OCI-LY7 (cell line): ENCODE measurements around the gene EPHB1. TPM values are rescaled to one million over a fixed set of nuclear protein-coding genes. Genes with fewer than 3 reads are reported as not detected.

ENCODE experiments used
- BruUV-seq: library from RNA; stranded (reverse); fragments of 400-500 nt; replicated peaks from 2 replicates; lab custom pipeline; 2021; lab: Mats Ljungman, UMichigan
- CTCF ChIA-PET: fragments of 300-600 bp; sonication (Branson Sonifier 250); formaldehyde crosslinking; loops from one replicate; lab custom pipeline; 2022; ENCODE audit warnings: antibody characterized with exemption; ENCODE audit not compliant: unreplicated experiment; lab: Charles Lee
- POLR2A ChIA-PET: fragments of 300-600 bp; sonication (Branson Sonifier 250); formaldehyde crosslinking; loops from one replicate; lab custom pipeline; 2022; ENCODE audit warnings: antibody characterized with exemption; lab: Charles Lee
- DNase-seq: peaks from one replicate; pipeline ENCODE4 v3.0.0-alpha.2; 2015; ENCODE audit warnings: low spot score
- H2AFZ ChIP-seq: fragments of 200-600 bp; sonication (generic), shearing (Covaris generic); 2 replicates; pipeline ENCODE4 v1.6.1; 2014; ENCODE audit warnings: mild to moderate bottlenecking, antibody characterized with exemption, low read length, moderate library complexity
- H3K27ac ChIP-seq: fragments of 200-600 bp; sonication (generic); 2 replicates; pipeline ENCODE4 v1.5.1; 2014; ENCODE audit warnings: mixed run types, low read depth, mild to moderate bottlenecking, moderate library complexity, low read length, inconsistent platforms; ENCODE audit not compliant: poor library complexity, severe bottlenecking
- H3K36me3 ChIP-seq: fragments of 200-600 bp; sonication (generic); 2 replicates; pipeline ENCODE4 v1.6.1; 2014; ENCODE audit warnings: mild to moderate bottlenecking, antibody characterized with exemption, low read length, moderate library complexity, mixed read lengths; ENCODE audit not compliant: insufficient read depth
- H3K4me1 ChIP-seq: fragments of 200-600 bp; sonication (generic); 2 replicates; pipeline ENCODE4 v1.5.1; 2014; ENCODE audit warnings: mild to moderate bottlenecking, low read length; ENCODE audit not compliant: insufficient read depth, poor library complexity, severe bottlenecking
- H3K4me2 ChIP-seq: fragments of 200-600 bp; sonication (generic); 2 replicates; pipeline ENCODE4 v1.6.1; 2014; ENCODE audit warnings: mild to moderate bottlenecking, low read length
- H3K4me3 ChIP-seq: fragments of 200-600 bp; sonication (generic); 2 replicates; pipeline ENCODE4 v1.5.1; 2014; ENCODE audit warnings: mild to moderate bottlenecking, low read depth, low read length; ENCODE audit not compliant: poor library complexity, severe bottlenecking
- H3K79me2 ChIP-seq: fragments of 200-600 bp; sonication (generic); 2 replicates; pipeline ENCODE4 v1.6.1; 2016; ENCODE audit warnings: low read depth, mild to moderate bottlenecking, low read length, moderate library complexity, mixed read lengths; ENCODE audit not compliant: insufficient read depth
- H3K9me2 ChIP-seq: fragments of 200-600 bp; sonication (generic); 2 replicates; pipeline ENCODE4 v1.6.1; 2016; ENCODE audit warnings: mild to moderate bottlenecking, low read length, mixed read lengths; ENCODE audit not compliant: insufficient read depth
- H3K9me3 ChIP-seq: fragments of 200-600 bp; sonication (generic); 2 replicates; pipeline ENCODE4 v1.6.1; 2014; ENCODE audit warnings: mild to moderate bottlenecking, mixed run types, low read length, mixed read lengths
- H4K20me1 ChIP-seq: fragments of 200-600 bp; sonication (generic); 2 replicates; pipeline ENCODE4 v1.6.1; 2014; ENCODE audit warnings: mild to moderate bottlenecking, antibody characterized with exemption, low read length, moderate library complexity, mixed read lengths; ENCODE audit not compliant: insufficient read depth
- CTCF ChIP-seq: fragments of 200-600 bp; sonication (generic); conservative IDR thresholded peaks from 2 replicates; pipeline ENCODE4 v1.5.1; 2014; ENCODE audit warnings: mild to moderate bottlenecking, antibody characterized with exemption, low read length, moderate library complexity, mixed read lengths
- EZH2phosphoT487 ChIP-seq: fragments of 200-600 bp; sonication (generic); IDR thresholded peaks from 2 replicates; pipeline ENCODE4 v1.6.1; 2018; ENCODE audit warnings: low read depth, borderline replicate concordance, mild to moderate bottlenecking, mixed run types, antibody characterized with exemption, low read length, moderate library complexity, mixed read lengths
- intact Hi-C: fragments of 100-400 bp; cut with micrococcal nuclease; formaldehyde crosslinking; loops from one replicate; pipeline ENCODE4 v1.10.0; 2022; ENCODE audit not compliant: unreplicated experiment
- total RNA-seq, 2 experiments: library from RNA; depleted of rRNA in 1 of 2; stranded (reverse); fragments of >200 nt in 1 of 2; shearing (Covaris generic) in 1 of 2; gene quantifications; 2 replicates each; pipeline ENCODE4 v1.2.3, GENCODE V29; 2014 to 2022

The EPHB1 gene
- total RNA-seq, 2 experiments from 2014 or later = 0.54 to 1.3 TPM

DNA sequence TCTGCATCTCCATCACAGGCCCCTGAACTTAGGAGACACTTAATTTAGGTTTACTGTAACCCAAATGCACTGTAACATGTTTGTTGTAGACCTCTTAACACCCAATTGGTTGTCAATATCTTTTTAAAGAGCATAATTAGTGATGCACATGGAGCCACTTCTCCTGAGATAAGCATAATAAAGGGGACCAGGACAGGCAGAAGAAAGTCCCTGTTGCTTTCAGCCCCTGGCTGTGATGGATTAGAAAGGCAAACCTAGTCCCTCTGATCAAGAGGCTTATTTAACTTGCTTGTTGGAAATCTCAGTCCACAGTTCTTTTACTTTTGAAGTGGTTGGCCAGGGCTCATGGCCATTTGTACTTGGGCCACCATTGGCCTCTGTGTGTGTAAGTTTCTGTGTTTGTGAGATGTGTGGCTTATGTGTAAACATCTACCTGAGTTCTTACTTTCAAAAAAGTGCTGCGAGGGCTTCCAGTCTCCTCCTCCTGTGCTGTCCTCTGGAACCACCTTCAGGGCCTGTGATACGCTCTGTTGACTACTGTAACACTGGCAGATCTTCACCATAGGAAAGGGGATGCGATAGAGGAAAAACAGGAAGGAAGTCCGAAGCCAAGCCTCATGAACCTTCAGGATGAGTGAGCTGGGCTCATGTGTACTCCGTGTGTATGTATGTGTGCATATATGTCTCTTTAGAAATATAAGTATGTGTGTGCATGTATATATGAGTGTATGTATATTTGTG is 136.2 kb downstream of the EPHB1 start:
- no peak overlapping the region for H2AFZ ChIP-seq
- no peaks in the 10 kb centered on the region for H4K20me1 ChIP-seq
- intact Hi-C loops = no loop called here
- TF ChIP-seq CTCF = no peak
- no peak for TF ChIP-seq EZH2phosphoT487
- no peaks in the 10 kb centered on the region for H3K79me2 ChIP-seq
- ChIA-PET POLR2A (no interaction called here), CTCF (no interaction called here)
- H3K9me2 ChIP-seq = no peaks in the 10 kb centered on the region
- BruUV-seq = no TSS peak
- no peak overlapping the region for H3K4me3 ChIP-seq
- H3K4me2 ChIP-seq = no peak overlapping the region
- no peaks in the 10 kb centered on the region for H3K4me1 ChIP-seq
- no peak overlapping the region for H3K27ac ChIP-seq
- H3K36me3 ChIP-seq = no peaks in the 10 kb centered on the region
- DNase-seq = no peak
- no peaks in the 10 kb centered on the region for H3K9me3 ChIP-seq

DNA sequence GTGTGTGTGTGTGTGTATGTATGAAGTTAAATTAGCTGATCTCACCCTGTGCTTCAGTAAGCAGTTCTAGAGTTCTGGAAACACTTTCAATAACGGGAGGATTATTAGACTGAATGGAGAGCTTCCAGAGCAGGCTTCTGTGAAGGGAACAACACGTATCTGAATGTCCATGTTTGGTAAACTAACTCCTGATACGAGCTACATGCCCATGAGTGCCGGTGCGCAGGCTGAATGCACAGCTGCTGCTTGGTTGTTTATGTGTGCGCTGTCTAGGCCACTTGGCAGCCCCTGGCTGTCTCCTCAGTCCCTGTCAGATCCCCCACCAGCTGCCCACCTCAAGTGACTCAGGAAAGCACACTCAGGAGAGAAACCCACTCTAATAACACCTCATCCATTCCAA is 137.0 kb downstream of the EPHB1 start:
- Histone ChIP-seq H3K27ac (no peak overlapping the region), H3K9me2 (no peaks in the 10 kb centered on the region), H3K4me2 (no peak overlapping the region), H4K20me1 (no peaks in the 10 kb centered on the region), H3K4me1 (no peaks in the 10 kb centered on the region), H3K79me2 (no peaks in the 10 kb centered on the region), H3K9me3 (no peaks in the 10 kb centered on the region), H3K36me3 (no peaks in the 10 kb centered on the region), H3K4me3 (no peak overlapping the region), H2AFZ (no peak overlapping the region)
- BruUV-seq = no TSS peak
- ChIA-PET POLR2A (no interaction called here), CTCF (no interaction called here)
- no peak for DNase-seq
- TF ChIP-seq EZH2phosphoT487 = no peak
- TF ChIP-seq CTCF = no peak
- intact Hi-C loops = no loop called here

GRCh38 chr3:134933997-134934396 is 138.9 kb downstream of the EPHB1 start:
- CTCF ChIA-PET = no interaction called here

More at GRCh38 chr3:134933997-134934396, 138.9 kb downstream of the EPHB1 start:
- intact Hi-C loops = no loop called here
- H3K79me2 ChIP-seq = no peaks in the 10 kb centered on the region
- no peaks in the 10 kb centered on the region for H3K9me3 ChIP-seq
- no peaks in the 10 kb centered on the region for H3K36me3 ChIP-seq
- H3K9me2 ChIP-seq = no peaks in the 10 kb centered on the region
- H3K27ac ChIP-seq = no peak overlapping the region
- TF ChIP-seq CTCF (no peak), EZH2phosphoT487 (no peak)
- no peak overlapping the region for H2AFZ ChIP-seq
- H3K4me2 ChIP-seq = no peak overlapping the region
- no peak overlapping the region for H3K4me3 ChIP-seq
- no peak for DNase-seq
- no TSS peak for BruUV-seq
- H3K4me1 ChIP-seq = no peaks in the 10 kb centered on the region
- H4K20me1 ChIP-seq = no peaks in the 10 kb centered on the region
- POLR2A ChIA-PET = no interaction called here
